Spleen (tissue), 11 donors: ENCODE data around the gene ERCC3. TPM values are rescaled to one million over a fixed set of nuclear protein-coding genes. Genes with fewer than 3 reads are reported as not detected.
A peak's percentile ranks its signal among the peaks of the same experiment; 100 is the strongest.
"Not testable (repeated sequence)": the region's sequence is repeated elsewhere in the genome, so short reads cannot be mapped to it uniquely, and the experiment has no call there.

Experiments
- DNase-seq: peaks from one replicate; pipeline ENCODE4 v3.0.0-alpha.2; 2020
- H3K27ac ChIP-seq, 8 donors: fragments of 200-600 bp; sonication (generic) in 7 of 8; 1 replicate in 4 of 8; 2 replicates in 4 of 8; pipeline versions ENCODE4 v1.5.0 to v1.8.0; 2016 to 2021; ENCODE audit warnings: inconsistent platforms in 4 of 8, mild to moderate bottlenecking in 4 of 8, moderate library complexity in 1 of 8
- H3K27me3 ChIP-seq, 7 donors: fragments of 200-600 bp; sonication (generic) in 6 of 7; replicated peaks in 1 of 7; 1 replicate in 4 of 7; 2 replicates in 3 of 7; pipeline versions ENCODE4 v1.5.0 to v1.8.0; 2016 to 2021; ENCODE audit warnings: inconsistent platforms in 3 of 7, mild to moderate bottlenecking in 1 of 7
- H3K36me3 ChIP-seq, 6 donors: fragments of 200-600 bp; sonication (generic) in 5 of 6; 1 replicate in 4 of 6; 2 replicates in 2 of 6; pipeline versions ENCODE4 v1.5.0 to v1.8.0; 2016 to 2021; ENCODE audit warnings: inconsistent platforms in 2 of 6
- H3K4me1 ChIP-seq, 6 donors: fragments of 200-600 bp; sonication (generic) in 5 of 6; 1 replicate in 3 of 6; 2 replicates in 3 of 6; pipeline versions ENCODE4 v1.5.0 to v1.8.0; 2016 to 2021; ENCODE audit warnings: inconsistent platforms in 3 of 6
- H3K4me3 ChIP-seq, 8 donors: fragments of 200-600 bp; sonication (generic) in 7 of 8; 1 replicate in 4 of 8; 2 replicates in 4 of 8; pipeline versions ENCODE4 v1.5.0 to v1.8.0; 2016 to 2021; ENCODE audit warnings: inconsistent platforms in 4 of 8, mild to moderate bottlenecking in 4 of 8, moderate library complexity in 2 of 8
- H3K9me3 ChIP-seq, 8 donors: fragments of 200-600 bp; sonication (generic) in 7 of 8; 1 replicate in 4 of 8; 2 replicates in 4 of 8; pipeline versions ENCODE4 v1.5.0 to v1.8.0; 2016 to 2021; ENCODE audit warnings: inconsistent platforms in 4 of 8
- POLR2A ChIP-seq, 3 donors: fragments of 450-650 bp; IDR thresholded peaks; one replicate each; pipeline ENCODE4 v1.5.1; 2017; ENCODE audit warnings: antibody characterized with exemption in 3 of 3, mild to moderate bottlenecking in 1 of 3
- POLR2AphosphoS5 ChIP-seq, 3 donors: sonication (generic); formaldehyde crosslinking; IDR thresholded peaks; one replicate each; pipeline ENCODE4 v1.5.1; 2017; ENCODE audit warnings: antibody characterized with exemption in 3 of 3
- WGBS, 5 donors: extraction: QIAGEN DNeasy Blood & Tissue Kit in 3 of 5; methylation state at CpG; one replicate each; pipeline versions ENCODE4 v1.1.5 to v1.1.7; 2013 to 2018; 5-methylcytosine and 5-hydroxymethylcytosine counted together
- intact Hi-C: fragments of 100-400 bp; cut with DNase I; formaldehyde crosslinking; loops from one replicate; pipeline ENCODE4 v1.15.0; 2023; ENCODE audit warnings: low total_unique reads
- polyA plus RNA-seq, 3 donors: library from polyadenylated mRNA; stranded (reverse); fragments of 200-250 nt; gene quantifications; one replicate each; pipeline ENCODE4 v1.2.1, GENCODE V29; 2013
- small RNA-seq, 4 donors: library from RNA; depleted of rRNA; stranded (forward); fragments of <200 nt; gene quantifications; one replicate each; pipeline ENCODE3, GENCODE V24; 2016
- total RNA-seq, 7 donors: library from RNA; depleted of rRNA in 3 of 7; stranded (reverse); fragments of >200 nt in 3 of 7; fragmentation: NEBNext Ultra II Directional in 4 of 7; extraction: Animal tissue kit (Norgen Biotek cat#: 25700) in 4 of 7; gene quantifications; one replicate each; pipeline versions ENCODE4 v1.1.0 to v1.2.1, GENCODE V29; 2016 to 2021
- TF ChIP-seq, protein P1 (sequence below), 11 experiments: fragments of 200-600 bp in 7 of 11; fragments of 450-650 bp in 4 of 11; sonication (generic) in 4 of 11; IDR thresholded peaks in 8 of 11; conservative IDR thresholded peaks in 3 of 11; 1 replicate in 7 of 11; 2 replicates in 4 of 11; pipeline versions ENCODE4 v1.4.0 to v1.8.0; 2016 to 2021; ENCODE audit warnings: antibody characterized with exemption in 11 of 11, inconsistent platforms in 4 of 11, mild to moderate bottlenecking in 1 of 11
- donor health status: healthy with polysubstance abuse.
- donor health status: DM: no; HTN: no; CAD: no; lungs with moderate emphysema.
- donor health status: DM: no; HTN: no; CAD: no.
- donor health status: Bipolar disorder and iron deficiency.
- donor health status: healthy.
- donor health status: DM: no; HTN: no; CAD: no.
- donor health status: DM: yes; HTN: yes; CAD: no.

The ERCC3 gene
- total and polyA plus RNA-seq, 10 donors: 23.5 to 65.1 (median 52.0) TPM

DNA sequence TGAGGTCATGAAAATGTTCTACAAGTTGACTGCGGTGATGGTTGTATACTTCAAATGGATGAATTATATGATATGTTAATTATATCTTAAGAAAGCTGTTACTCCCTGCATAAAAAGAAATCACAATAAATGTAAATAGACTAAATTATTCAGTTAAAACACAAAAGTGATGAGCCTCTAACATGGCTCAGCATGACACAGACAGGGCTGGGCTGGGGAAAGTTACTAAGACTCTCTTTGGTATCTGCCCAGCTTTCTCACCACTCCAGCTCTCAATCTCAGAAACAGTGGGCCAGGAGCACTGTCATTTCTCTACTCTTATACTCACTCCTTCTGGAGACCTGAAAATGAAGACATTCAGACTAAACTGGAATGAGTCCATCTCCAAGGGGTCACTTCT, 77.4 kb downstream of the ERCC3 start:
- intact Hi-C loops: no loop called here
- H3K9me3 ChIP-seq: peaks cover 0 to 18% (median 0%) of the 10 kb centered on the region in 8 donors
- no peak overlapping the region for H3K4me3 ChIP-seq
- peaks cover 8 to 58% (median 42%) of the 10 kb centered on the region in 7 donors for H3K27me3 ChIP-seq
- 95 to 100% (median 98%) methylated on average over 1 of the region's 1 CpG for WGBS, 5 donors
- H3K4me1 ChIP-seq: peaks cover 9 to 27% (median 24%) of the 10 kb centered on the region in 6 donors
- no peak for DNase-seq
- H3K27ac ChIP-seq: no peak overlapping the region
- no peak for TF ChIP-seq POLR2A (IDR thresholded peaks at IDR 0.05)
- TF ChIP-seq, protein P1, sequence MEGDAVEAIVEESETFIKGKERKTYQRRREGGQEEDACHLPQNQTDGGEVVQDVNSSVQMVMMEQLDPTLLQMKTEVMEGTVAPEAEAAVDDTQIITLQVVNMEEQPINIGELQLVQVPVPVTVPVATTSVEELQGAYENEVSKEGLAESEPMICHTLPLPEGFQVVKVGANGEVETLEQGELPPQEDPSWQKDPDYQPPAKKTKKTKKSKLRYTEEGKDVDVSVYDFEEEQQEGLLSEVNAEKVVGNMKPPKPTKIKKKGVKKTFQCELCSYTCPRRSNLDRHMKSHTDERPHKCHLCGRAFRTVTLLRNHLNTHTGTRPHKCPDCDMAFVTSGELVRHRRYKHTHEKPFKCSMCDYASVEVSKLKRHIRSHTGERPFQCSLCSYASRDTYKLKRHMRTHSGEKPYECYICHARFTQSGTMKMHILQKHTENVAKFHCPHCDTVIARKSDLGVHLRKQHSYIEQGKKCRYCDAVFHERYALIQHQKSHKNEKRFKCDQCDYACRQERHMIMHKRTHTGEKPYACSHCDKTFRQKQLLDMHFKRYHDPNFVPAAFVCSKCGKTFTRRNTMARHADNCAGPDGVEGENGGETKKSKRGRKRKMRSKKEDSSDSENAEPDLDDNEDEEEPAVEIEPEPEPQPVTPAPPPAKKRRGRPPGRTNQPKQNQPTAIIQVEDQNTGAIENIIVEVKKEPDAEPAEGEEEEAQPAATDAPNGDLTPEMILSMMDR (IDR thresholded peaks at IDR 0.05 in 8 of 11, conservative IDR thresholded peaks at IDR 0.05 in 3 of 11): no peak
- TF ChIP-seq POLR2AphosphoS5 (IDR thresholded peaks at IDR 0.05): no peak
- no peaks in the 10 kb centered on the region for H3K36me3 ChIP-seq

DNA sequence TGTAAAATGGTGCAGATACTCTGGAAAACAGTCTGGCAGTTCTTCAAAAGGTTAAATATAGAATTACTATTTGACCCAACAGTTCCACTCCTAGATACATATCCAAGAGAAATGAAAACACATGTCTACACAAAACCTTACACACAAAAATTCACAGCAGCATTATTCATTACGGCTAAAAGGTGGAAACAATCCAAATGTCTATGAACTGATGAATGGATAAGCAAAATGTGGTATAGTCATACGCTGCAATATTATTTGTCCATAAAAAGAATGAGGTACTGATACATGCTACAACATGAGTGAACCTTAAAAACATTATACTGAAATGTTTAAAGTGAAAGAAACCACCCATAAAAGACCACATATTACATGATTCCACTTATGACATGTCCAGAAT, 77.8 kb downstream of the ERCC3 start:
- no peak overlapping the region for H3K27ac ChIP-seq
- 82 to 92% (median 91%) methylated on average over 2 of the region's 2 CpGs for WGBS, 5 donors
- intact Hi-C loops: no loop called here
- no peaks in the 10 kb centered on the region for H3K36me3 ChIP-seq
- peaks cover 8 to 53% (median 37%) of the 10 kb centered on the region in 7 donors for H3K27me3 ChIP-seq
- no peak for TF ChIP-seq POLR2AphosphoS5 (IDR thresholded peaks at IDR 0.05)
- TF ChIP-seq, protein P1 (IDR thresholded peaks at IDR 0.05 in 8 of 11, conservative IDR thresholded peaks at IDR 0.05 in 3 of 11): no peak
- TF ChIP-seq POLR2A (IDR thresholded peaks at IDR 0.05): no peak
- no peak overlapping the region for H3K4me3 ChIP-seq
- no peak for DNase-seq
- peaks cover 9 to 27% (median 24%) of the 10 kb centered on the region in 6 donors for H3K4me1 ChIP-seq
- H3K9me3 ChIP-seq: peaks cover 0 to 18% (median 0%) of the 10 kb centered on the region in 8 donors

DNA sequence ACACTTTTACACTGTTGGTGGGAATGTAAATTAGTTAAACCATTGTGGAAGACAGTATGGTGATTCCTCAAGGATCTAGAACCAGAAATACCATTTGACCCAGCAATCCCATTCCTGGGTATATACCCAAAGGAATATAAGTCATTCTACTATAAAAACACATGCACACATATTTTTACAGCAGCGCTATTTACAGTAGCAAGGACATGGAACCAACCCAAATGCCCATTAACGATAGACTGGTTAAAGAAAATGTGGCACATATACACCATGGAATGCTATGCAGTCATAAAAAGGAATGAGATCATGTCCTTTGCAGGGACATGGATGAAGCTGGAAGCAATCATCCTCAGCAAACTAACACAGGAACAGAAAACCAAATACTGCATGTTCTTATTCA, 79.7 kb downstream of the ERCC3 start:
- H3K4me3 ChIP-seq, H3K36me3 ChIP-seq, H3K27ac ChIP-seq, DNase-seq, intact Hi-C loops: not testable (repeated sequence)
- peaks cover 5 to 34% (median 20%) of the 10 kb centered on the region in 7 donors for H3K27me3 ChIP-seq
- 85 to 98% (median 94%) methylated on average over 2 of the region's 2 CpGs for WGBS, 5 donors
- H3K9me3 ChIP-seq: peaks cover 0 to 18% (median 0%) of the 10 kb centered on the region in 8 donors
- H3K4me1 ChIP-seq: peaks cover 5 to 10% (median 9%) of the 10 kb centered on the region in 6 donors

DNA sequence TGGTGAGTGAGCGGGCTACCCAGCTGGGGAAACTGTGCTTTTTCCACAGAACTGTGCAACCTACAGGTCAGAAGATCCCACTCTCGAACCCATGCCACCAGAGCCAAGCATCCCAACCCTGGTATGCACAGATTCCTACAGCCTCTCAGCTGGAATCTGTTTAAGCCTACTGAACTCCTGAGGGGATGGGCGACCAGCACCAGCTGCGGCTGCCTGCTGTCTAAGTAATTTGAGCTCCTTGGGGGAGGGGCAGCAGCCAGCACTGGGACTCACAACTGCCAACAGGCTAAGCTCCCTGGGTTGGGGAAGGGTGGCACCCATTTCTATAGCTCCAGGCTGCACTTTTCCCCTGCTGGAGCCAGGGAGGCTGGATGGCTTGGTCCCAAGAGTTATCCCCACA, 85.6 kb downstream of the ERCC3 start:
- intact Hi-C loops: no loop called here
- WGBS, 5 donors: 70 to 92% (median 82%) methylated on average over 4 of the region's 4 CpGs
- peaks cover 0 to 40% (median 0%) of the 10 kb centered on the region in 7 donors for H3K27me3 ChIP-seq
- no peak for TF ChIP-seq POLR2AphosphoS5 (IDR thresholded peaks at IDR 0.05)
- no peak for TF ChIP-seq POLR2A (IDR thresholded peaks at IDR 0.05)
- TF ChIP-seq, protein P1 (IDR thresholded peaks at IDR 0.05 in 8 of 11, conservative IDR thresholded peaks at IDR 0.05 in 3 of 11): no peak
- H3K4me1 ChIP-seq: no peaks in the 10 kb centered on the region
- H3K4me3 ChIP-seq: no peak overlapping the region
- H3K9me3 ChIP-seq: peaks cover 0 to 4% (median 0%) of the 10 kb centered on the region in 8 donors
- no peak overlapping the region for H3K27ac ChIP-seq
- no peaks in the 10 kb centered on the region for H3K36me3 ChIP-seq
- DNase-seq: peak; percentile 17

Small RNAs within 50 kb of the gene (small RNA-seq; reads per million reads assigned to genes)
- gene RNU6-1147P: 0 reads per million in 4 donors

Other genes with a start within 250 kb of the ERCC3 start
- gene BIN1, start 187.0 kb downstream of the ERCC3 start, total RNA-seq: 100 to 1,000 TPM in 2 of 7 donors, 10 to 100 TPM in 5; 60.0 to 123 (median 68.8) TPM
- 100 to 1,000 TPM in 1 of 3 donors, 10 to 100 TPM in 2; 57.2 to 106 (median 71.9) TPM for gene BIN1, start 187.0 kb downstream of the ERCC3 start, polyA plus RNA-seq
- under 1 TPM in 5 of 7 donors, not detected in 2; 0.07 to 0.36 (median 0.19) TPM for gene CYP27C1, start 73.8 kb downstream of the ERCC3 start, total RNA-seq
- gene CYP27C1, start 73.8 kb downstream of the ERCC3 start, polyA plus RNA-seq: under 1 TPM; 0.10 to 0.33 (median 0.23) TPM
- 10 to 100 TPM; 60.3 to 83.9 (median 68.6) TPM for gene MAP3K2, start 93.8 kb upstream of the ERCC3 start, total RNA-seq
- 1 to 10 TPM; 6.5 to 8.6 (median 7.8) TPM for gene MAP3K2, start 93.8 kb upstream of the ERCC3 start, polyA plus RNA-seq
- not detected for gene PROC, start 124.3 kb upstream of the ERCC3 start, total RNA-seq
- gene PROC, start 124.3 kb upstream of the ERCC3 start, polyA plus RNA-seq: under 1 TPM; 0.16 to 0.52 (median 0.21) TPM
- 10 to 100 TPM; 40.5 to 59.7 (median 44.3) TPM for gene IWS1, start 232.3 kb upstream of the ERCC3 start, total RNA-seq
- 10 to 100 TPM; 18.8 to 28.1 (median 22.0) TPM for gene IWS1, start 232.3 kb upstream of the ERCC3 start, polyA plus RNA-seq
- 10 to 100 TPM; 32.3 to 55.7 (median 50.1) TPM for gene MYO7B, start 241.5 kb upstream of the ERCC3 start, total RNA-seq
- 100 to 1,000 TPM in 2 of 3 donors, 10 to 100 TPM in 1; 76.9 to 165 (median 103) TPM for gene MYO7B, start 241.5 kb upstream of the ERCC3 start, polyA plus RNA-seq